ENCODE measurements around the gene CC2D2A.

GRCh38 chr4:15592799-15593198 is 123.1 kb downstream of the CC2D2A start:
- no peak for TF ChIP-seq MAX (IDR thresholded peaks at IDR 0.05)
- TF ChIP-seq, protein P1, sequence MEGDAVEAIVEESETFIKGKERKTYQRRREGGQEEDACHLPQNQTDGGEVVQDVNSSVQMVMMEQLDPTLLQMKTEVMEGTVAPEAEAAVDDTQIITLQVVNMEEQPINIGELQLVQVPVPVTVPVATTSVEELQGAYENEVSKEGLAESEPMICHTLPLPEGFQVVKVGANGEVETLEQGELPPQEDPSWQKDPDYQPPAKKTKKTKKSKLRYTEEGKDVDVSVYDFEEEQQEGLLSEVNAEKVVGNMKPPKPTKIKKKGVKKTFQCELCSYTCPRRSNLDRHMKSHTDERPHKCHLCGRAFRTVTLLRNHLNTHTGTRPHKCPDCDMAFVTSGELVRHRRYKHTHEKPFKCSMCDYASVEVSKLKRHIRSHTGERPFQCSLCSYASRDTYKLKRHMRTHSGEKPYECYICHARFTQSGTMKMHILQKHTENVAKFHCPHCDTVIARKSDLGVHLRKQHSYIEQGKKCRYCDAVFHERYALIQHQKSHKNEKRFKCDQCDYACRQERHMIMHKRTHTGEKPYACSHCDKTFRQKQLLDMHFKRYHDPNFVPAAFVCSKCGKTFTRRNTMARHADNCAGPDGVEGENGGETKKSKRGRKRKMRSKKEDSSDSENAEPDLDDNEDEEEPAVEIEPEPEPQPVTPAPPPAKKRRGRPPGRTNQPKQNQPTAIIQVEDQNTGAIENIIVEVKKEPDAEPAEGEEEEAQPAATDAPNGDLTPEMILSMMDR (IDR thresholded peaks at IDR 0.05 in 2 of 3, conservative IDR thresholded peaks at IDR 0.05 in 1 of 3; ENCODE audit: borderline replicate concordance in 1 of 3, insufficient read depth in 1 of 3, low read depth in 2 of 3, low read length in 2 of 3): no peak
- no peak for TF ChIP-seq EZH2 (IDR thresholded peaks at IDR 0.05)
- no peak for TF ChIP-seq POLR2A (IDR thresholded peaks at IDR 0.05; ENCODE audit: borderline replicate concordance, extremely low read depth, insufficient read depth, insufficient read length)
- TF ChIP-seq EGR1 (IDR thresholded peaks at IDR 0.05; ENCODE audit: low read depth): no peak
- no peak for TF ChIP-seq FOSL1 (IDR thresholded peaks at IDR 0.05; ENCODE audit: low read depth)
- no peak for TF ChIP-seq ZNF274 (IDR thresholded peaks at IDR 0.05; ENCODE audit: low read depth, low read length)
